Measurements from ENCODE around the gene BTBD6.

BTBD6 gene

GRCh38 chr14:105211758-105212089 is 36.6 kb upstream of the BTBD6 start:
- no peak overlapping the region for H3K27ac ChIP-seq (ENCODE audit: low read depth, low read length)
- H3K4me1 ChIP-seq (ENCODE audit: insufficient read depth, low read length), result no peaks in the 10 kb centered on the region
- H3K9ac ChIP-seq (ENCODE audit: low read depth, low read length), result no peak overlapping the region
- 96% methylated on average over 9 of the region's 9 CpGs for WGBS
- H3K9me3 ChIP-seq (ENCODE audit: insufficient read depth, low read depth, low read length), result no peaks in the 10 kb centered on the region
- no peak overlapping the region for H3K4me3 ChIP-seq (ENCODE audit: low read length)
- H3K27me3 ChIP-seq (ENCODE audit: insufficient read depth, low read length), result no peaks in the 10 kb centered on the region
- peaks cover 11% of the 10 kb centered on the region; the same call in 1 of the 2 replicates for H3K36me3 ChIP-seq (ENCODE audit: insufficient read depth, low read length)

GRCh38 chr14:105212541-105213300 is 35.6 kb upstream of the BTBD6 start:
- H3K4me1 ChIP-seq (ENCODE audit: insufficient read depth, low read length), result no peaks in the 10 kb centered on the region
- H3K9ac ChIP-seq (ENCODE audit: low read depth, low read length), result no peak overlapping the region
- no peaks in the 10 kb centered on the region for H3K27me3 ChIP-seq (ENCODE audit: insufficient read depth, low read length)
- H3K36me3 ChIP-seq (ENCODE audit: insufficient read depth, low read length), result peaks cover 18% of the 10 kb centered on the region; the same call in 1 of the 2 replicates
- no peaks in the 10 kb centered on the region for H3K9me3 ChIP-seq (ENCODE audit: insufficient read depth, low read depth, low read length)
- no peak overlapping the region for H3K4me3 ChIP-seq (ENCODE audit: low read length)
- no peak overlapping the region for H3K27ac ChIP-seq (ENCODE audit: low read depth, low read length)
- 88% methylated on average over 18 of the region's 18 CpGs for WGBS

DNA sequence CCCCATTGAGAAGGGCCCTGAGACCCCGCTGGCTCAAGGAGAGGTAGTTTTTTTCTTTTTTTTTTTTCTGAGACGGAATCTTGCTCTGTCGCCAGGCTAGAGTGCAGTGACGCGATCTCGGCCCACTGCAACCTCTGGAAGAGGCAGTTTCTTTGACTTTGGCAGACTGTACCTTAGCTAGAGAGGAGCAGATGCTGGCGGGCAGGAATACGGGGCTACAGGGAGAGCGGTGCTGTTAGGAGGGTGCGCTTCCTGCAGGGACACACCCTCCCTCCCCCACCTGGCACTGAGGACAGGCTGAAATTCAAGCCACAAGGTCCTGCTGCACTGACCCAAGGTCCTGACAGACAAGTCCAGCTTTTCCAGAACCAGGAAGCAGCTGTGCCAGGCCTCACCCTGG is 35.0 kb upstream of the BTBD6 start:
- Histone ChIP-seq H3K4me1 (ENCODE audit: insufficient read depth, low read length) (no peaks in the 10 kb centered on the region), H3K27me3 (ENCODE audit: insufficient read depth, low read length) (no peaks in the 10 kb centered on the region), H3K4me3 (ENCODE audit: low read length) (no peak overlapping the region), H3K9ac (ENCODE audit: low read depth, low read length) (no peak overlapping the region), H3K9me3 (ENCODE audit: insufficient read depth, low read depth, low read length) (no peaks in the 10 kb centered on the region), H3K36me3 (ENCODE audit: insufficient read depth, low read length) (peaks cover 24% of the 10 kb centered on the region), H3K27ac (ENCODE audit: low read depth, low read length) (no peak overlapping the region)
- 96% methylated on average over 10 of the region's 10 CpGs for whole genome bisulfite sequencing

- 93% methylated on average over 14 of the region's 14 CpGs for WGBS
- H3K36me3 ChIP-seq (ENCODE audit: insufficient read depth, low read length), result peaks cover 34% of the 10 kb centered on the region
Observed at GRCh38 chr14:105214324-105214915, 33.9 kb upstream of the BTBD6 start.

DNA sequence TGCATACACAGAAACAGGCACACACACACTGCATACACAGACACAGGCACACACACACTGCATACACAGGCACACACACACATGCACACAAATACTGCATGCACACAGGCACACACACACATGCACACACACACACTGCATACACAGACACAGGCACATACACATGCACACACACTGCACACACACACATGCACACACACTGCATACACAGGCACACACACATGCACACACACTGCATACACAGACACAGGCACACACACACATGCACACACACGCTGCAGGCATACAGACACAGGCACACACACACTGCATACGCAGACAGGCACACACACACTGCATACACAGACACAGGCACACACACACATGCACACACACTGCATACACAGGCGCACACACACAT is 32.7 kb upstream of the BTBD6 start:
- WGBS, result 89% methylated on average over 3 of the region's 3 CpGs
- Histone ChIP-seq H3K4me1 (ENCODE audit: insufficient read depth, low read length) (no peaks in the 10 kb centered on the region), H3K36me3 (ENCODE audit: insufficient read depth, low read length) (peaks cover 30% of the 10 kb centered on the region), H3K9ac (ENCODE audit: low read depth, low read length) (no peak overlapping the region), H3K4me3 (ENCODE audit: low read length) (no peak overlapping the region), H3K9me3 (ENCODE audit: insufficient read depth, low read depth, low read length) (no peaks in the 10 kb centered on the region), H3K27me3 (ENCODE audit: insufficient read depth, low read length) (no peaks in the 10 kb centered on the region), H3K27ac (ENCODE audit: low read depth, low read length) (no peak overlapping the region)

More at GRCh38 chr14:105214324-105214915, 33.9 kb upstream of the BTBD6 start:
- H3K9me3 ChIP-seq (ENCODE audit: insufficient read depth, low read depth, low read length), result no peaks in the 10 kb centered on the region
- H3K4me3 ChIP-seq (ENCODE audit: low read length), result no peak overlapping the region
- no peaks in the 10 kb centered on the region for H3K27me3 ChIP-seq (ENCODE audit: insufficient read depth, low read length)
- H3K27ac ChIP-seq (ENCODE audit: low read depth, low read length), result no peak overlapping the region
- no peaks in the 10 kb centered on the region for H3K4me1 ChIP-seq (ENCODE audit: insufficient read depth, low read length)
- no peak overlapping the region for H3K9ac ChIP-seq (ENCODE audit: low read depth, low read length)

DNA sequence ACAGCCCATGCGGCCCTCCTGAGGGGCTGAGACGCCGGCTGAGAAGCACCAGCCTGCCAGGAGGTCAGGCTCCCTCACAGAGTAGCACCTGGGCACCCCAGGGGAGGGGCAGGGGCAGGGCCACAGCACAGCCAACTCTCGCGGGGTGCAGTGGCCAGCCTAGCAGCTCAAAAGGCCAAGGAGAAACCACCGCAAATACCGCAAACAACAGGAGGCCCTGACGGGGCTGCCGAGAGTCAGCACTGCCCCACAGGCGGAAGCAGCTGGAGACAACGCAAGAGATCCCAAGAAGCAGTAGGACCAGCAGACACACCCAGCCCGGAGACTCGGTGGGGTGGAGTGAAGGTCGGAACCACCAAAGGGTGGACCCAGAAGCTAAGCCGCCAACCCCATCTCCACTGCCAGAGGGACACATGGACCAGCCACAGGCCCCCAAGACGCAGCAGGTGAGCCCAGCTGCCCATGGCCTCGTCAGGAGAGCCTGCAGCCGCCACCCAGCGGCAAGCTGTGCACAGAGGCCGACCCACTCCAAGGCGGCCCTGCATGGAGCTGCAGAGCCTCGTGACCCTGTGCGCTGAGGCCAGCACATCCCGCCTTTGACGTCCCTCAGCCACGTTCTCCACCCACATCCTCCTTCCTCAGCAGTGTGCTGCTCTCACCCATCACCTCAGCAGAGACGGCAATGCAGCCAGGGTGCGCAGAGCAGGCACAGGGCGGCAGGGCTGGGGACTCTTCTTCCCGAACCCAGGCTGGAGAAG is 31.7 kb upstream of the BTBD6 start:
- Histone ChIP-seq H3K9me3 (ENCODE audit: insufficient read depth, low read depth, low read length) (no peaks in the 10 kb centered on the region), H3K27ac (ENCODE audit: low read depth, low read length) (no peak overlapping the region), H3K27me3 (ENCODE audit: insufficient read depth, low read length) (no peaks in the 10 kb centered on the region), H3K9ac (ENCODE audit: low read depth, low read length) (no peak overlapping the region), H3K4me3 (ENCODE audit: low read length) (no peak overlapping the region), H3K36me3 (ENCODE audit: insufficient read depth, low read length) (peaks cover 34% of the 10 kb centered on the region), H3K4me1 (ENCODE audit: insufficient read depth, low read length) (no peaks in the 10 kb centered on the region)
- WGBS, result 93% methylated on average over 30 of the region's 30 CpGs

GRCh38 chr14:105217774-105218173 is 30.6 kb upstream of the BTBD6 start:
- H3K9ac ChIP-seq (ENCODE audit: low read depth, low read length), result no peak overlapping the region
- H3K36me3 ChIP-seq (ENCODE audit: insufficient read depth, low read length), result peaks cover 36% of the 10 kb centered on the region
- H3K9me3 ChIP-seq (ENCODE audit: insufficient read depth, low read depth, low read length), result no peaks in the 10 kb centered on the region
- H3K4me1 ChIP-seq (ENCODE audit: insufficient read depth, low read length), result no peaks in the 10 kb centered on the region
- H3K27me3 ChIP-seq (ENCODE audit: insufficient read depth, low read length), result no peaks in the 10 kb centered on the region
- H3K27ac ChIP-seq (ENCODE audit: low read depth, low read length), result no peak overlapping the region
- WGBS, result 92% methylated on average over 11 of the region's 11 CpGs
- H3K4me3 ChIP-seq (ENCODE audit: low read length), result no peak overlapping the region

DNA sequence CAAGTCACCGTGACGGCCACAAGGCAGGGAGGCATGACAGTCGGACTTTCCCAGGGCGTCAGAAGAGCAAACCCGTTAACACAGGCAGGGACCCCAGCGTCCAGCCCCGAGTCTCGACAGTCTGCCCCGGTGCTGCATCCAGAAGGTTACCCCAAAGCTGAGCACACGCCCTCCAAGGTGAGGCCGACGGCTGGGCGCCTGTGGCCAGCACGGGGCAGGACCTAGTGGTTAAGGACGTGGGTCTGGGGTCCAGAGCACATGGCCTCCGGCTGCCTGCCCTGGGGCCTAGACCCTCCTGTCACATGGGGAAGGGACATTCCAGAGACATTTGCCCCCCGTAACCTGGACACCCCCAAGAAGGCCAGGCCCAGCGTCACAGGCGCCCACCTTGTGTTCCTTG is 29.7 kb upstream of the BTBD6 start:
- WGBS, result 97% methylated on average over 19 of the region's 19 CpGs
- Histone ChIP-seq H3K9me3 (ENCODE audit: insufficient read depth, low read depth, low read length) (no peaks in the 10 kb centered on the region), H3K4me1 (ENCODE audit: insufficient read depth, low read length) (no peaks in the 10 kb centered on the region), H3K9ac (ENCODE audit: low read depth, low read length) (no peak overlapping the region), H3K36me3 (ENCODE audit: insufficient read depth, low read length) (peaks cover 41% of the 10 kb centered on the region), H3K27ac (ENCODE audit: low read depth, low read length) (no peak overlapping the region), H3K4me3 (ENCODE audit: low read length) (no peak overlapping the region), H3K27me3 (ENCODE audit: insufficient read depth, low read length) (no peaks in the 10 kb centered on the region)

GRCh38 chr14:105219043-105219612 is 29.2 kb upstream of the BTBD6 start:
- WGBS, result 96% methylated on average over 29 of the region's 29 CpGs
- Histone ChIP-seq H3K9me3 (ENCODE audit: insufficient read depth, low read depth, low read length) (no peaks in the 10 kb centered on the region), H3K4me1 (ENCODE audit: insufficient read depth, low read length) (no peaks in the 10 kb centered on the region), H3K4me3 (ENCODE audit: low read length) (no peak overlapping the region), H3K36me3 (ENCODE audit: insufficient read depth, low read length) (peaks cover 44% of the 10 kb centered on the region), H3K27me3 (ENCODE audit: insufficient read depth, low read length) (no peaks in the 10 kb centered on the region), H3K27ac (ENCODE audit: low read depth, low read length) (no peak overlapping the region), H3K9ac (ENCODE audit: low read depth, low read length) (no peak overlapping the region)

- Histone ChIP-seq H3K9me3 (ENCODE audit: insufficient read depth, low read depth, low read length) (no peaks in the 10 kb centered on the region), H3K4me1 (ENCODE audit: insufficient read depth, low read length) (no peaks in the 10 kb centered on the region), H3K27me3 (ENCODE audit: insufficient read depth, low read length) (no peaks in the 10 kb centered on the region), H3K36me3 (ENCODE audit: insufficient read depth, low read length) (peaks cover 44% of the 10 kb centered on the region), H3K4me3 (ENCODE audit: low read length) (no peak overlapping the region), H3K27ac (ENCODE audit: low read depth, low read length) (no peak overlapping the region), H3K9ac (ENCODE audit: low read depth, low read length) (no peak overlapping the region)
- 97% methylated on average over 17 of the region's 17 CpGs for whole genome bisulfite sequencing
Observed at GRCh38 chr14:105219753-105220152, 28.6 kb upstream of the BTBD6 start.
